ENCODE data around the gene LRP1-AS.

LRP1-AS gene

GRCh38 chr12:57107456-57108155 is 39.8 kb downstream of the LRP1-AS start:
- in situ Hi-C loops (cut with HindIII; ENCODE audit: low pct_ligation_motif_present, low sequenced_read_pairs), result no loop called here
- DNase-seq, result no peak
- Histone ChIP-seq H3K4me3 (ENCODE audit: low read depth, low read length) (no peak overlapping the region), H3K27me3 (replicated peaks) (no peaks in the 10 kb centered on the region), H3K27ac (no peak overlapping the region), H3K36me3 (replicated peaks) (peaks cover 37% of the 10 kb centered on the region)
- TF ChIP-seq CTCF (IDR thresholded peaks at IDR 0.05; ENCODE audit: low read depth, low read length, missing control alignments), result no peak

- no peak overlapping the region for H3K4me3 ChIP-seq (ENCODE audit: low read depth, low read length)
- peaks cover 43% of the 10 kb centered on the region for H3K36me3 ChIP-seq (replicated peaks)
- H3K27ac ChIP-seq, result no peak overlapping the region
- H3K27me3 ChIP-seq (replicated peaks), result no peaks in the 10 kb centered on the region
- no peak for DNase-seq
- in situ Hi-C loops (cut with HindIII; ENCODE audit: low pct_ligation_motif_present, low sequenced_read_pairs), result no loop called here
- no peak for TF ChIP-seq CTCF (IDR thresholded peaks at IDR 0.05; ENCODE audit: low read depth, low read length, missing control alignments)
These were observed 41.3 kb downstream of the LRP1-AS start for GRCh38 chr12:57106021-57106708.

- Histone ChIP-seq H3K27ac (no peak overlapping the region), H3K36me3 (replicated peaks) (peaks cover 43% of the 10 kb centered on the region), H3K27me3 (replicated peaks) (no peaks in the 10 kb centered on the region), H3K4me3 (ENCODE audit: low read depth, low read length) (no peak overlapping the region)
- in situ Hi-C loops (cut with HindIII; ENCODE audit: low pct_ligation_motif_present, low sequenced_read_pairs), result no loop called here
- DNase-seq, result no peak
- no peak for TF ChIP-seq CTCF (IDR thresholded peaks at IDR 0.05; ENCODE audit: low read depth, low read length, missing control alignments)
These were observed 42.2 kb downstream of the LRP1-AS start for GRCh38 chr12:57105011-57105753.

GRCh38 chr12:57104292-57104910 is 43.0 kb downstream of the LRP1-AS start:
- in situ Hi-C loops (cut with HindIII; ENCODE audit: low pct_ligation_motif_present, low sequenced_read_pairs), result no loop called here
- H3K4me3 ChIP-seq (ENCODE audit: low read depth, low read length), result no peak overlapping the region
- peaks cover 48% of the 10 kb centered on the region for H3K36me3 ChIP-seq (replicated peaks)
- H3K27ac ChIP-seq, result no peak overlapping the region
- TF ChIP-seq CTCF (IDR thresholded peaks at IDR 0.05; ENCODE audit: low read depth, low read length, missing control alignments), result no peak
- DNase-seq, result no peak
- H3K27me3 ChIP-seq (replicated peaks), result no peaks in the 10 kb centered on the region

GRCh38 chr12:57103856-57104255 is 43.6 kb downstream of the LRP1-AS start:
- TF ChIP-seq CTCF (IDR thresholded peaks at IDR 0.05; ENCODE audit: low read depth, low read length, missing control alignments), result no peak
- no peaks in the 10 kb centered on the region for H3K27me3 ChIP-seq (replicated peaks)
- H3K4me3 ChIP-seq (ENCODE audit: low read depth, low read length), result no peak overlapping the region
- in situ Hi-C loops (cut with HindIII; ENCODE audit: low pct_ligation_motif_present, low sequenced_read_pairs), result no loop called here
- H3K36me3 ChIP-seq (replicated peaks), result peaks cover 50% of the 10 kb centered on the region
- H3K27ac ChIP-seq, result no peak overlapping the region
- DNase-seq, result no peak
